Activated CD8-positive, alpha-beta T cell treated with anti-CD3 and anti-CD28 coated beads, Interleukin-2, amount 10 ng/mL, durations not matched to agents 7 days and 5 days (primary cell): ENCODE results near the gene ZNF248. TPM values are rescaled to one million over a fixed set of nuclear protein-coding genes. Genes with fewer than 3 reads are reported as not detected.
A peak's percentile ranks its signal among the peaks of the same experiment; 100 is the strongest.
"Not testable (repeated sequence)": the region's sequence is repeated elsewhere in the genome, so short reads cannot be mapped to it uniquely, and the experiment has no call there.

ENCODE experiments used
- ATAC-seq: fragments of 150-1000 bp; cut with Tn5 transposase; one replicate; pipeline ENCODE4 v1.10.0; 2021; ENCODE audit warnings: moderate library complexity
- CTCF ChIA-PET: fragments of 350-600 bp; sonication (Branson Sonifier 250); formaldehyde crosslinking; loops from one replicate; lab custom pipeline; 2021; ENCODE audit warnings: antibody characterized with exemption; lab: Charles Lee
- POLR2A ChIA-PET: fragments of 350-600 bp; sonication (Branson Sonifier 250); formaldehyde crosslinking; loops from one replicate; lab custom pipeline; 2021; ENCODE audit warnings: antibody characterized with exemption; lab: Charles Lee
- DNase-seq: peaks from one replicate; pipeline ENCODE4 v3.0.0-alpha.2; 2020
- H3K27ac Mint-ChIP-seq: one replicate; pipeline ENCODE4 v1.8.0; 2021; ENCODE audit warnings: mild to moderate bottlenecking, mixed read lengths
- H3K27me3 Mint-ChIP-seq: one replicate; pipeline ENCODE4 v1.8.0; 2021; ENCODE audit warnings: low read depth, mixed read lengths
- H3K36me3 Mint-ChIP-seq: one replicate; pipeline ENCODE4 v1.8.0; 2021; ENCODE audit warnings: low read depth, mixed read lengths
- H3K4me1 Mint-ChIP-seq: one replicate; pipeline ENCODE4 v1.8.0; 2021; ENCODE audit warnings: low read depth, mixed read lengths
- H3K4me3 Mint-ChIP-seq: one replicate; pipeline ENCODE4 v1.8.0; 2021; ENCODE audit warnings: mild to moderate bottlenecking, mixed read lengths
- H3K9me3 Mint-ChIP-seq: one replicate; pipeline ENCODE4 v1.8.0; 2022; ENCODE audit warnings: mixed read lengths; ENCODE audit not compliant: insufficient read depth
- total RNA-seq, 2 experiments: library from RNA; stranded (reverse); gene quantifications; one replicate each; pipeline ENCODE4 v1.2.3, GENCODE V29; 2021

Gene ZNF248
- total RNA-seq, 2 experiments from 2014 or later = 6.9 to 7.4 TPM

DNA sequence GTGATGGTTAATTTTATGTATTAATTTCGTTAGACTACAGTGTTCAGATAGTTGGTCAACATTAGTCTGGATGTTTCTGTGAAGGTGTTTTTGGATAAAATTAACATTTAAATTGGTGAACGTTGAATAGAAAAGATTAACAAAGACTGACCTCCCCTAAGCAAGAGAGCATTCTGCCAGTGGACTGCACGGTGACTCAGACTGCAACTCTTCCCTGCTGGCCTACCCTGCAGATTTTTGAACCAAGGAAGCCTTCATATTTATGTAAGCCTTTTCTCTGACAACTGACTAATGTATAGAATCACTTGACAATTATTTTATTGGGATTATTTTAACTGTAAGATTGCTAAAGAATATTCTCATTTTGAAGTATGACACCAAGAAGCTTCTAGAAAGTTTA lies 7.9 kb upstream of the ZNF248 start:
- no peak overlapping the region for H3K27ac Mint-ChIP-seq
- no peak overlapping the region for H3K4me3 Mint-ChIP-seq
- ChIA-PET CTCF (no interaction called here), POLR2A (no interaction called here)
- H3K27me3 Mint-ChIP-seq = no peaks in the 10 kb centered on the region
- ATAC-seq = no peak
- no peaks in the 10 kb centered on the region for H3K9me3 Mint-ChIP-seq
- DNase-seq = no peak
- no peaks in the 10 kb centered on the region for H3K4me1 Mint-ChIP-seq
- H3K36me3 Mint-ChIP-seq = no peaks in the 10 kb centered on the region

DNA sequence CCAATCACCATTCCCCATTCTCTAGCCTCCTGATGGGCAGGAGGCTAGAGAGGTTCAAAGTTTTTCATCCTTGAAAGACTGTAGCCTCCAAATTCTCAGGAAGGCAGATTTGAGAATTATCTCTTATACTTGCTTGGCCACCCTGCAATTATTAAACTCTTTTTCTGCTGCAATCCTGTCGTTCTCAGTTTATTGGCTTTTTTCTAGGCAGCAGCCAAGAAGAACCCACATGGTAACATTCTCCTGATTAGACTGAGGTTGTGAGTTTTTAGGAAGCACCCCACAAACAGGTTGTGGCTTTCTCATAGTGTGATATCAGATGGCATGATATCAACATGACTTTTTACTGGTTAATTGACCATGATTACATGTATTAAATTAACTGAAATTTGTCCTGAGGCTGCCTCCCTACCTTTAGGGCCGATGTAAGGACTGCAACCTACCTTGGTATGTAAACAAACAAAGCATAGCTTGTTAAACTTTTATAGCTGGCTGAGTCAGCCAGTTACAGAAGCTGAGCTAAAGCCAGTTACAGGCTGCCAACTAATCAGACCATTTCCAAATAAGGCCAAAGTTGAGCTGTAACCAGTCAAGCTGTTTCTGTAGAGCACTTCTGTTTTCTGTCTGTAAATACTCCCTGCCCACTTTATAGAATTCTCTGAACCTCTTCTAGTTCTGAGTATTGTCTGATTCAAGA lies 3.2 kb upstream of the ZNF248 start:
- POLR2A ChIA-PET = no interaction called here
- no peak overlapping the region for H3K27ac Mint-ChIP-seq
- no peak for ATAC-seq
- no peak overlapping the region for H3K4me3 Mint-ChIP-seq
- no peaks in the 10 kb centered on the region for H3K9me3 Mint-ChIP-seq
- no peak for DNase-seq
- peaks cover 15% of the 10 kb centered on the region for H3K4me1 Mint-ChIP-seq
- peaks cover 6% of the 10 kb centered on the region for H3K36me3 Mint-ChIP-seq
- CTCF ChIA-PET = no interaction called here
- no peaks in the 10 kb centered on the region for H3K27me3 Mint-ChIP-seq

DNA sequence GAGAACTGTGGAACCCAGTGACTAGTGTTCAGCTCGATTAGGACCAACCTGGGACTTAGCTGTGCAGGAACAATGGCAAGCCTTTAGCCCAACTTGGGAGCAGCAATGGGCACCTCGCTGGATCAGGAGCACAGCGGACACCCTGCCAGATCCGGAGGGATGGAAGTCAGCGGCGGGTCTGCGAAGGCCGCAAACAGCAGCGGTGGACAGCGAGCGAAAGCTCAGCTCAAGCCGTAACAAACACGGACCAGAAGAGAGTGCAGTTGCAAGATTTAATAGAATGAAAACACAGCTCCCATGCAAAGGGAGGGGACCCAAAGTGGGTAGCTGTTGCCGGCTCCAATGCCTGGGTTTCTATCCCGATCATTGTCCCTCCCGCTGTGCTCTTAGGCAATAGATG lies 1.9 kb upstream of the ZNF248 start:
- not testable (repeated sequence) for H3K27me3 Mint-ChIP-seq, H3K4me3 Mint-ChIP-seq, H3K27ac Mint-ChIP-seq, ATAC-seq, H3K9me3 Mint-ChIP-seq, DNase-seq, H3K36me3 Mint-ChIP-seq
- peaks cover 21% of the 10 kb centered on the region for H3K4me1 Mint-ChIP-seq
- CTCF ChIA-PET = interaction anchor here (1.0 kb wide), 1 partner anchor 12 kb away, joined by 3 read pairs; no protein-coding TSS in a partner anchor
- POLR2A ChIA-PET = interaction anchor here (0.7 kb wide), 1 partner anchor 11 kb away, joined by 3 read pairs; no protein-coding TSS in a partner anchor

GRCh38 chr10:37856881-37857286 lies 526 bp downstream of the ZNF248 start:
- peaks cover 24% of the 10 kb centered on the region for H3K36me3 Mint-ChIP-seq
- no peaks in the 10 kb centered on the region for H3K9me3 Mint-ChIP-seq
- ATAC-seq = peak; percentile 28
- POLR2A ChIA-PET = no interaction called here
- H3K4me3 Mint-ChIP-seq = peak overlapping the region; percentile 83
- peak; percentile 51 for DNase-seq
- CTCF ChIA-PET = interaction anchor here (0.9 to 1.1 kb wide), 2 partner anchors 118 to 120 kb away, joined by 3 read pairs; partner anchors contain the start of gene ZNF25
- peak overlapping the region; percentile 92 for H3K27ac Mint-ChIP-seq
- H3K4me1 Mint-ChIP-seq = peaks cover 23% of the 10 kb centered on the region
- no peaks in the 10 kb centered on the region for H3K27me3 Mint-ChIP-seq

DNA sequence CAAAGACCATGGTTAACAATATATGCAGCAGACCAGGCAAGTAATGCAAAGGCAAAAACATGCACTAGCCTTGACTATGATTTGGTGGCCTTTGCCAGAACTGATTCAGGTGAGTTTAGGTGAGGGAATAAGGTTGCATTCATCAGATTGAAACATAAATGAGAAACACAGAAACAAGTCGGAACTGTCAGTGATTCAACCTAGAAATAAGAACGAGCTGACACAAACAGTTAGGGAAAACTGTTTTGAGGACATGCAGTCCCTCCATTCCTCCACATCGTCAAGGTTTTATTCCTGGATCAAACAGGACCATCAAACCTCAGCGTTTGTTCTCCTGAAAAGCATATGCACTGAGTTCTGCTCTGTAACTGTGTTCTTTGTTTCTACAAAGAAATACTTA lies 1.8 kb downstream of the ZNF248 start:
- H3K9me3 Mint-ChIP-seq = no peaks in the 10 kb centered on the region
- H3K36me3 Mint-ChIP-seq = peaks cover 27% of the 10 kb centered on the region
- H3K27ac Mint-ChIP-seq = no peak overlapping the region
- no peak overlapping the region for H3K4me3 Mint-ChIP-seq
- DNase-seq = no peak
- no peaks in the 10 kb centered on the region for H3K27me3 Mint-ChIP-seq
- H3K4me1 Mint-ChIP-seq = peaks cover 23% of the 10 kb centered on the region
- ChIA-PET CTCF (no interaction called here), POLR2A (no interaction called here)
- ATAC-seq = no peak

- Mint-ChIP-seq H3K36me3 (peaks cover 27% of the 10 kb centered on the region), H3K9me3 (no peaks in the 10 kb centered on the region), H3K27me3 (no peaks in the 10 kb centered on the region), H3K4me3 (no peak overlapping the region), H3K27ac (no peak overlapping the region), H3K4me1 (peaks cover 23% of the 10 kb centered on the region)
- ATAC-seq = no peak
- POLR2A ChIA-PET = no interaction called here
- no peak for DNase-seq
- CTCF ChIA-PET = no interaction called here
Measured at GRCh38 chr10:37854626-37855025, 2.8 kb downstream of the ZNF248 start.

DNA sequence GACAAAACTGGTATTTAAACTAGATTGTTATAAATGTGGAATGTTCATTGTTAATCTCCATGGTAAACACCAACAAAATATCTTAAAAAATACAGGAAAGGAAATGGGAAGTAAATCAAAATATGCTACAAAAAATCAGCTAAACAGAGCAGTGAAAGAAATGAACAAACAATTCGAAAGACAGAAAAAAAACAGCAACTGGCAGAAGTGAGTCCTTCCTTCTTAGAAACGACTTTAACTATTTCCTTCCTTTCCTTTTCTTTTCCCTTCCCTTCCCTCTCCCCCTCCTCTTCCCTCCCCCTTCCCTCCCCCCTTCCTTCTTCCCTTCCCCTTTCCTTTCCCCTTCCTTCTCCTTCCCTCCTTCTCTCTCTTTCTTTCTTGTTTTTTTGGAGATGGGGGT lies 12.8 kb downstream of the ZNF248 start:
- DNase-seq (no peak), ATAC-seq (no peak)
- Mint-ChIP-seq H3K36me3 (peaks cover 35% of the 10 kb centered on the region), H3K27me3 (no peaks in the 10 kb centered on the region), H3K4me1 (no peaks in the 10 kb centered on the region), H3K27ac (no peak overlapping the region), H3K9me3 (peaks cover 24% of the 10 kb centered on the region), H3K4me3 (no peak overlapping the region)
- CTCF ChIA-PET = no interaction called here
- POLR2A ChIA-PET = interaction anchor here (0.7 kb wide), 1 partner anchor 1875 kb away, joined by 5 read pairs; no protein-coding TSS in a partner anchor

GRCh38 chr10:37839243-37839642 lies 18.2 kb downstream of the ZNF248 start:
- ATAC-seq = no peak
- ChIA-PET CTCF (no interaction called here), POLR2A (no interaction called here)
- Mint-ChIP-seq H3K27me3 (no peaks in the 10 kb centered on the region), H3K27ac (no peak overlapping the region), H3K9me3 (peaks cover 47% of the 10 kb centered on the region), H3K4me3 (no peak overlapping the region), H3K36me3 (peaks cover 66% of the 10 kb centered on the region), H3K4me1 (no peaks in the 10 kb centered on the region)
- DNase-seq = no peak

DNA sequence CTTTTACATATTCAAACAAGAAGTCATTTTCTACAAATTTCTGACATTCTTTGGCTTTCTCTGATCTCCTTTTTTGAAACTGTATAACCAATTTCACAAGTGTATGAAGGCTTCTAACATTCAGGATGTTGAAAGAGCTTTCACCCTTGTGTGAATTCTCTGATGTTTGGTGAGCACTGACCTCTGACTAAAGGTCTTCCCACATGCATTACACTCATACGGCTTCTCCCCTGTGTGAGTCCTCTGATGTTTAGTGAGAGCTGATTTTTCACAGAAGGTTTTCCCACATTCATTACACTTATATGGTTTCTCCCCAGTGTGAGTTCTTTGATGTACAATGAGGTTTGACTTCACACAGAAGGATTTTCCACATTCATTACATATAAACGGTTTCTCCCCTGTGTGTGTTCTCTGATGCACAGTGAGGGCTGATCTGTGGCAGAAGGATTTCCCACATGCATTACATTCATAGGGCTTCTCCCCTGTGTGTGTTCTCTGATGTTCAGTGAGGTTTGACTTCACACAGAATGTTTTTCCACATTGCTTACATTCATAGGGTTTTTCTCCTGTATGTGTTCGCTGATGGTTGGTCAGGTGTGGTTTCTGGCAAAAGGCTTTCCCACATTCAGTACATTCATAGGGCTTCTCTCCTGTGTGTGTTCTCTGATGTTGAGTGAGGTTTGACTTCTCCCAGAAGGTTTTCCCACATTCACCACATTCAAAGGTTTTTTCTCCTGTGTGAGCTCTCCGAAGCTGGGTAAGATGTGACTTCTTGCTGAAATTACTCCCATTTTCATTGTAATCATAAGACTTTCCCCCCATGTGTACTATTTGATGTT lies 25.7 kb downstream of the ZNF248 start:
- peaks cover 87% of the 10 kb centered on the region for H3K36me3 Mint-ChIP-seq
- H3K9me3 Mint-ChIP-seq = peaks cover 61% of the 10 kb centered on the region
- ChIA-PET CTCF (no interaction called here), POLR2A (no interaction called here)
- H3K27ac Mint-ChIP-seq = no peak overlapping the region
- no peaks in the 10 kb centered on the region for H3K27me3 Mint-ChIP-seq
- peaks cover 2% of the 10 kb centered on the region for H3K4me1 Mint-ChIP-seq
- DNase-seq (no peak), ATAC-seq (no peak)
- no peak overlapping the region for H3K4me3 Mint-ChIP-seq

GRCh38 chr10:37826806-37827205 lies 30.6 kb downstream of the ZNF248 start:
- ATAC-seq (no peak), DNase-seq (no peak)
- H3K27me3 Mint-ChIP-seq = no peaks in the 10 kb centered on the region
- peaks cover 46% of the 10 kb centered on the region for H3K9me3 Mint-ChIP-seq
- CTCF ChIA-PET = no interaction called here
- no peak overlapping the region for H3K4me3 Mint-ChIP-seq
- POLR2A ChIA-PET = no interaction called here
- no peak overlapping the region for H3K27ac Mint-ChIP-seq
- H3K4me1 Mint-ChIP-seq = no peaks in the 10 kb centered on the region
- peaks cover 47% of the 10 kb centered on the region for H3K36me3 Mint-ChIP-seq

DNA sequence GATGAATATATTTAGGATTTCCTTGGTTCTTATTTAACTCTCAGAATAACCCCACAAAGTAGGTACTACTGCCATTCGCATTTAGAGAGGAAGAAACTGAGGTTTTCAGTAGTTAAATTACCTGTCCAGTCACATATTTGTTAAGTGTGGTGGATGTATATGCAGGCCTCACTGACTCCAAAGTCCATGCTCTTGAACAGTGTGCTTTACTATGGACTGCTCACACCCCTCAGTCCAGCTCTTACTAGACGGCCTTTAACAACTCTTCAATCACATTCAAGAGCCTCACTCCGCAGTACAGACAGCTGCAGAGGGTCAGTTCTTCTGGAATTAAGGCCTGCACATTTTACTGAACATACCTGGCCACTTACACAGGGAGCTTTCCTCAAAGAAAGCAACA lies 36.2 kb downstream of the ZNF248 start:
- ATAC-seq = no peak
- Mint-ChIP-seq H3K4me1 (no peaks in the 10 kb centered on the region), H3K4me3 (no peak overlapping the region), H3K9me3 (peaks cover 54% of the 10 kb centered on the region), H3K27ac (no peak overlapping the region), H3K27me3 (no peaks in the 10 kb centered on the region), H3K36me3 (peaks cover 7% of the 10 kb centered on the region)
- POLR2A ChIA-PET = no interaction called here
- DNase-seq = no peak
- CTCF ChIA-PET = no interaction called here

DNA sequence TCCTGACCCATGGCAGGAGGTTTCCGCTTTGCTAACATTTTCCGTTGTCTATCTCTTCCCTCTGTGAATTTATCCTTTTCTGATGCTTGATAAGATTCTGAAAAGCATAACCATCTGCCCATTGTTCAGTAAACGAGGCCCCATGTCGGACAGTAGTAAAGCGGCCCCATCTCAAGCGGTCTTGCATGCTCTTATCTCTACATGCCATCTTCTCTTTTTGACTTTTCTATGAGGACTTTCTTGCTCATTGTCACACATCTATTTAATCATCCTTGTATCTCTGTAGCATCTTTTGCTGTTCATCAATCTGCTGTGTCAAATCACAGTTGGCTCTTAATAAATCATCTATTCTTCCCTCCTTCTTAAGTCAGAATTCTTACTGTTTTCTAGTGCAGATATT lies 37.6 kb downstream of the ZNF248 start:
- Mint-ChIP-seq H3K4me3 (no peak overlapping the region), H3K9me3 (peaks cover 62% of the 10 kb centered on the region), H3K27ac (no peak overlapping the region), H3K36me3 (peaks cover 5% of the 10 kb centered on the region), H3K27me3 (no peaks in the 10 kb centered on the region), H3K4me1 (no peaks in the 10 kb centered on the region)
- POLR2A ChIA-PET = no interaction called here
- CTCF ChIA-PET = no interaction called here
- ATAC-seq (no peak), DNase-seq (no peak)
